Immature natural killer cell (primary cell): ENCODE data around the gene IFNA5. TPM values are rescaled to one million over a fixed set of nuclear protein-coding genes. Genes with fewer than 3 reads are reported as not detected.
A peak's percentile ranks its signal among the peaks of the same experiment; 100 is the strongest.

Experiments used
- DNase-seq, 3 donors: peaks; one replicate each; pipeline ENCODE4 v3.0.0; 2022; ENCODE audit warnings: mixed read lengths in 1 of 3
- H3K27ac Mint-ChIP-seq, 6 donors: one replicate each; pipeline ENCODE4 v1.8.0; 2020; ENCODE audit warnings: mixed read lengths in 6 of 6, mild to moderate bottlenecking in 5 of 6, inconsistent platforms in 4 of 6, moderate library complexity in 3 of 6
- H3K27me3 Mint-ChIP-seq, 3 donors: one replicate each; pipeline ENCODE4 v1.8.0; 2020 to 2021; ENCODE audit warnings: low read depth in 3 of 3, mild to moderate bottlenecking in 3 of 3, mixed read lengths in 3 of 3, moderate library complexity in 3 of 3, inconsistent platforms in 1 of 3
- H3K36me3 Mint-ChIP-seq, 3 donors: one replicate each; pipeline ENCODE4 v1.8.0; 2020; ENCODE audit warnings: mixed read lengths in 3 of 3, inconsistent platforms in 2 of 3, mild to moderate bottlenecking in 2 of 3
- H3K4me1 Mint-ChIP-seq, 2 donors: one replicate each; pipeline ENCODE4 v1.8.0; 2020; ENCODE audit warnings: inconsistent platforms in 2 of 2, mild to moderate bottlenecking in 2 of 2, mixed read lengths in 2 of 2, moderate library complexity in 1 of 2
- H3K4me3 Mint-ChIP-seq, 5 donors: one replicate each; pipeline ENCODE4 v1.8.0; 2020; ENCODE audit warnings: mild to moderate bottlenecking in 5 of 5, mixed read lengths in 5 of 5, inconsistent platforms in 3 of 5, moderate library complexity in 3 of 5
- H3K9me3 Mint-ChIP-seq, 6 donors: one replicate each; pipeline ENCODE4 v1.8.0; 2020; ENCODE audit warnings: mild to moderate bottlenecking in 6 of 6, mixed read lengths in 6 of 6, inconsistent platforms in 4 of 6, moderate library complexity in 3 of 6
- polyA plus RNA-seq, 3 donors: library from polyadenylated mRNA; unstranded; fragments of 300-500 nt; fragmentation: Illumina TruSeq; gene quantifications; one replicate each; pipeline ENCODE4 v1.2.3, GENCODE V29; 2021

IFNA5 gene
- polyA plus RNA-seq, 3 donors from 2014 or later: not detected

DNA sequence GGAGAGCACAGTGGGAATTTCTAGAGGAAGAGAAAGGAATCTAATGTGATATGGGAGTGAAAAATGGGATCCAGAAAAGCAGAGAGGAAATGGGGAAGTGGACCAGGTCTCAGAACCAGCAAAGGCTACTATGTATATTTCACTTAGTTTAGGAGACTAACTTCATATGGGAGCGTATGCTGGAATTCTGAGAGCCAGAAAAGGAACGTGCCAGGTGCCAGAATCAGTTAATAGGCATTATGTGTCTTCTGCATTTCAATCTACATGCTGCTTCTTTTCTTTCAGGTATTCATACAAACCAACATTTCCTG is 36.8 kb downstream of the IFNA5 start:
- peaks cover 0 to 3% (median under 1%) of the 10 kb centered on the region in 6 donors for H3K9me3 Mint-ChIP-seq
- DNase-seq: no peak
- no peak overlapping the region for H3K4me3 Mint-ChIP-seq
- no peak overlapping the region for H3K27ac Mint-ChIP-seq
- no peaks in the 10 kb centered on the region for H3K36me3 Mint-ChIP-seq
- peaks cover 5 to 17% (median 6%) of the 10 kb centered on the region in 3 donors for H3K27me3 Mint-ChIP-seq
- no peaks in the 10 kb centered on the region for H3K4me1 Mint-ChIP-seq

DNA sequence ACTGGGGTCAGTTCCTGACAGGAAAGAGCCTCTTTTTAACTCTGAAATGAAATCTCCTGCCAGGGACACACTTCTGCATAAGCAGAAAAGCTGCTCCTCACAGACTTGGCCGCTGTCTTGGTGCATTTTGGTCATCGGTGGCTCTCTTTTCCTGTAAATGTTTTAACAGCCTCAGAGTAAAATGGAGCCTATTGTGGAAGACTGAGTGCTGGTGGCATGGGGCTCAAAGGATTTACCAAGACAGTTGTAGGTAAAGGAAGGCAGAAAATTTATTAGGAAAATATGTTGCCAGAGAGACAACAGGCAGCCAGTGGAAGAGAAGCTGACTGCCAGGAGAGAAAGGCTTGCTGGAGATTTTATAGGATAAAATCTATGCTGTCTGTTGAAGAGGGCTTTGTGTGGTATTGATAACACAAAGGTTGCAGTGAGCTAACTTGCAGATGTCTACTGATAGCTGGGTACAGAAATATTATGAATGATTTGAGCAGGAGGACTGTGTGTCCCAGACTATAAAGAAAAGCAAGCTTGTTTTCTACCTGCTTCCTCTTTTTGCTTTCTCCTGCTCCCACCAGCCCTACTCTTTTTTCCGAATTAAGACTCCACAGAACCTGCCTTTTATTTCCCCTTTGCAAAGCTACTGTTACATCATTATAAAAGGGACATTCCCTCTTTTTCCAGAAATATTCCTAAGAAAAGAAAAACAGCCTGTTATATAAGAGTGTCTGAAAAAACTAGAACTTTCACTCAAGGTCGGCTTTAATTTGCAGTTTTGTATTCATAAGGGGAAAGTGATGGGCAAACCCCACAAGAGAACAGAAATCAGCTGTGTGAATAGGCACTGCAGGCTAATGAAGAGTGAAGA is 37.4 kb downstream of the IFNA5 start:
- Mint-ChIP-seq H3K27ac (no peak overlapping the region), H3K4me3 (no peak overlapping the region), H3K4me1 (no peaks in the 10 kb centered on the region), H3K27me3 (peaks cover 5 to 11% (median 5%) of the 10 kb centered on the region in 3 donors), H3K9me3 (peaks cover 0 to 3% (median under 1%) of the 10 kb centered on the region in 6 donors), H3K36me3 (no peaks in the 10 kb centered on the region)
- no peak for DNase-seq

DNA sequence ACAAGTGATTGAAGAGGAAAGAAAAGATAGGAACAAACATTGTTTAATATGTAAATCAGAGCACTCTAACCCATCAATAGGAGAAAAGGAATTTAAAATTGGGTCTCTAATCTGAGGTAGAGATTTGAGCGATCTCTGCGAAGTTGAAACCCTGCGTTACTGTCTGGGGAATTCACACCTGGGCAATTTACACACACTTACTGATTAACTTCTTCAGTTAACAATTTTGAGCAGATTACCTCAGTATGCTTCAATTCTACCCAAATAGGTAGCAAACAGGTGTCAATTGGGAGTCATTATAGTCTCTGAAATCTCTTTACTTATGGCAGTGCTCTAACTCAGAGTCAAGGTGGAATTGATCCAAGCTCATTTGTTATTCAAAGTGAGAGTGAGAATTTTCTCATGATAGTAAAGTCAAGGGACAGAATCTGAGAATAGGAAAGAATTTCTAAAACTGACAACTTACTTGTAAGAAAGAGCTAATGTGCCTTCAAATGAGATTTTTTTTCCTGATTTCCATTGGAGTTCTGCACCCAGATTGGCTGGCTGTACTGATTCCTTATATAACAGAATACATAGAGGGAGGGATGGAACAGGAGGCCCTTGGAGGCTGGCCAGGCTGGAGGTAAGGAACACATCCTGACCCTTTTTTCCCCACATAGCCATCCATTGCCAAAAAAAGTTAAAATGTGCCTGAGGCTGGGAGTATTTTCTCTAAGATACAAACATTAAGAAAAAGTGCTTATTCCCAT is 38.2 kb downstream of the IFNA5 start:
- Mint-ChIP-seq H3K27ac (no peak overlapping the region), H3K36me3 (no peaks in the 10 kb centered on the region), H3K4me1 (no peaks in the 10 kb centered on the region), H3K4me3 (no peak overlapping the region), H3K9me3 (peaks cover 0 to 3% (median 0%) of the 10 kb centered on the region in 6 donors), H3K27me3 (peaks cover 3 to 6% (median 5%) of the 10 kb centered on the region in 3 donors)
- no peak for DNase-seq

DNA sequence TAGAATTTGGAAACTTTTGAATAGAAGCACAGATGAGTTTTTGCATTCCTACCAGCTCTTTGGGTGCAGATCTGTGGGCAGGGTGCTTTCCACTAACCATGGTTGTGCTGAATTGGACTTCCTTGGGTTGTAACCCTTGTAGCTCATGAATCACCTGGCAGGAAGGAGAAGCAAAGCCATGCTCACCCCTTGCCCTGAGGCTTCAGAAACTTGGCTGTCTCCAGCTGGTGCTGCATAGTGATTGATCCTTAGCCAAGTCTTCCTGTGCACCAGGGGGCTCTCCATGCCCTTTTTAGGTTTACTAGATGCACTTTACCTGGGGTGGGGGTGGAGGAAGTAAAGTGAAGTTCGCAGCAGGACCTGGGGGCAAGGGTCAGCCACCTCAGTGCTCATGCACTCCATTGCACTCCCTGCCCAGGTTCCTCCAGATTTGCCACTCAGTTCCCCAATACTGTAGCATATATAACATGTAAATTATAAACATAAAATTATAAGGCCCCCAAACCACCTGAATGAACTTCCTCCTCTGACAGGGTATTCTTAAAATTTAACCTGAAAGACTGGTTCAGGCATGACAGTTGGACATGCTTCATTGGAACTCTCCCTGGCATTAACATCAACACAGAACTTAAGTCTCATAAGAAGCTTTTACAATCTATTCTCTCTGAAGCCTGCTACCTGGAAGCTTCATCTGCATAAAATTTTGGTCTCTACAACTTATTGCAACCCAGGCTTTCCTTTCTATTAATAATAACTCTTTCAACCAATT is 39.5 kb downstream of the IFNA5 start:
- no peaks in the 10 kb centered on the region for H3K9me3 Mint-ChIP-seq
- H3K27ac Mint-ChIP-seq: no peak overlapping the region
- H3K36me3 Mint-ChIP-seq: no peaks in the 10 kb centered on the region
- no peak for DNase-seq
- peaks cover 3 to 6% (median 5%) of the 10 kb centered on the region in 3 donors for H3K27me3 Mint-ChIP-seq
- no peak overlapping the region for H3K4me3 Mint-ChIP-seq
- no peaks in the 10 kb centered on the region for H3K4me1 Mint-ChIP-seq

DNA sequence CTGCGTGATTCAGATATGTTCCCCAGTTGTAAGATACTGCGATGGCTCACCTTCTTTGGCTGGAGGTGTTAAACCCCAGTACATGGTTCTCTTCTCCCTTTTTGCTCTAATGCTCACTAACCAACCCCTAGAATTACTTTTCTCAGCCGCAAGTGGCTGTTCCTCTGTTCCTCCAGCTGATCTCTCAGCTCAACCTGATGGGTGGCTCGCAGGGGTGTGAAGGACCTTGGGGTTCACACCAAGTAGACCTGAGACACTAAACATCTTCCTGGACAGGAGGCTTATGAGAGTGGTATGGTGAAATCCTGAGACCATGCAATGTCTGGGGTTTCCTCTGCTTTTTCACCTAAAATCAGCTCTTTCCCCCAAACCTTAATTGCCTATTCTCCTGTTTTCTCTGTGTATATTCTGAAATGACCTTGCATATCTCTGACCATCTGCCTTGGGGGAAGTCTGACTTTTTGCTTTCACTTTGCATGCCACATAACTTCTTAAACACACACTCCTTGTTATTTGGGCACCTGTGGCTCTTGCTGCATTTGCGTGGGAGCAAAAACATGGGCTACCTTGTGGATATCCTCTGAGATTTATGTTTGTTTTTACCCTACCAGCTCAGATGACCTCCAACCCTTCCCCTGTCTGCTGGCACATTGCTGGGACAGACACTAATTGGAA is 49.4 kb downstream of the IFNA5 start:
- Mint-ChIP-seq H3K9me3 (no peaks in the 10 kb centered on the region), H3K4me3 (peak overlapping the region; percentile 47 to 74 (median 54)), H3K27ac (peak overlapping the region; percentile 5 to 86 (median 44)), H3K36me3 (no peaks in the 10 kb centered on the region), H3K27me3 (peaks cover 0 to 12% (median 3%) of the 10 kb centered on the region in 3 donors), H3K4me1 (peaks cover 23 to 35% of the 10 kb centered on the region in 2 donors)
- DNase-seq: peak; percentile 27 to 55 (median 44)

Other genes with a start within 250 kb of the IFNA5 start
- gene IFNB1, start 227.4 kb downstream of the IFNA5 start, polyA plus RNA-seq: not detected
- gene IFNW1, start 163.5 kb downstream of the IFNA5 start, polyA plus RNA-seq: not detected
- gene IFNA21, start 138.7 kb downstream of the IFNA5 start, polyA plus RNA-seq: not detected
- not detected for gene IFNA4, start 117.7 kb downstream of the IFNA5 start, polyA plus RNA-seq
- gene IFNA7, start 103.1 kb downstream of the IFNA5 start, polyA plus RNA-seq: not detected
- not detected for gene IFNA10, start 98.2 kb downstream of the IFNA5 start, polyA plus RNA-seq
- gene IFNA16, start 88.0 kb downstream of the IFNA5 start, polyA plus RNA-seq: not detected
- gene IFNA17, start 77.1 kb downstream of the IFNA5 start, polyA plus RNA-seq: not detected
- not detected for gene IFNA14, start 65.3 kb downstream of the IFNA5 start, polyA plus RNA-seq
- gene KLHL9, start 30.1 kb upstream of the IFNA5 start, polyA plus RNA-seq: 10 to 100 TPM in 2 of 3 donors, 1 to 10 TPM in 1; 7.5 to 14.2 (median 13.7) TPM
- not detected for gene IFNA6, start 45.6 kb upstream of the IFNA5 start, polyA plus RNA-seq
- not detected for gene IFNA13, start 62.7 kb upstream of the IFNA5 start, polyA plus RNA-seq
- gene IFNA2, start 80.1 kb upstream of the IFNA5 start, polyA plus RNA-seq: not detected
- not detected for gene IFNA8, start 103.8 kb upstream of the IFNA5 start, polyA plus RNA-seq
- not detected for gene IFNA1, start 135.1 kb upstream of the IFNA5 start, polyA plus RNA-seq
- not detected for gene IFNE, start 177.0 kb upstream of the IFNA5 start, polyA plus RNA-seq